GM23338 (cell line): ENCODE data around the gene PLAAT3. TPM values are rescaled to one million over a fixed set of nuclear protein-coding genes. Genes with fewer than 3 reads are reported as not detected.

Experiments used
- ATAC-seq: fragments of 200-7000 bp; cut with Tn5 transposase; 3 replicates; pipeline ENCODE4 v1.9.1; 2020
- DNase-seq: peaks from one replicate; pipeline ENCODE4 v3.0.0-alpha.2; 2015; ENCODE audit warnings: low spot score
- H2AFZ ChIP-seq: fragments of 200-600 bp; sonication (generic); 2 replicates; pipeline ENCODE4 v1.8.0; 2016; ENCODE audit warnings: antibody characterized with exemption, mild to moderate bottlenecking, moderate library complexity
- H3F3A ChIP-seq: fragments of 200-600 bp; sonication (generic); replicated peaks from 2 replicates; pipeline ENCODE4 v1.8.0; 2017; ENCODE audit warnings: antibody characterized with exemption, mixed run types, low read depth
- H3K27ac ChIP-seq: fragments of 200-600 bp; sonication (generic); 2 replicates; pipeline ENCODE4 v1.6.1; 2016; ENCODE audit warnings: low read depth
- H3K27me3 ChIP-seq: fragments of 200-600 bp; sonication (generic); 2 replicates; pipeline ENCODE4 v1.8.0; 2016; ENCODE audit warnings: mild to moderate bottlenecking, mixed run types, moderate library complexity; ENCODE audit not compliant: insufficient read depth
- H3K36me3 ChIP-seq: fragments of 200-600 bp; sonication (generic); 2 replicates; pipeline ENCODE4 v1.8.0; 2016; ENCODE audit warnings: mild to moderate bottlenecking; ENCODE audit not compliant: insufficient read depth
- H3K4me1 ChIP-seq: fragments of 200-600 bp; sonication (generic); 2 replicates; pipeline ENCODE4 v1.8.0; 2016; ENCODE audit warnings: mild to moderate bottlenecking, moderate library complexity; ENCODE audit not compliant: insufficient read depth
- H3K4me2 ChIP-seq: fragments of 200-600 bp; sonication (generic); 2 replicates; pipeline ENCODE4 v1.7.1; 2017; ENCODE audit warnings: mixed run types
- H3K4me3 ChIP-seq: fragments of 200-600 bp; sonication (generic); 2 replicates; pipeline ENCODE4 v1.6.1; 2016; ENCODE audit warnings: mixed run types
- H3K79me2 ChIP-seq: fragments of 200-600 bp; sonication (generic); replicated peaks from 2 replicates; pipeline ENCODE4 v1.8.0; 2017; ENCODE audit warnings: mild to moderate bottlenecking; ENCODE audit not compliant: insufficient read depth
- H3K9me2 ChIP-seq: fragments of 200-600 bp; sonication (generic); 2 replicates; pipeline ENCODE4 v1.8.0; 2017; ENCODE audit not compliant: insufficient read depth
- H4K20me1 ChIP-seq: fragments of 200-600 bp; sonication (generic); replicated peaks from 2 replicates; pipeline ENCODE4 v1.8.0; 2017; ENCODE audit warnings: mild to moderate bottlenecking; ENCODE audit not compliant: insufficient read depth
- H3K27ac Mint-ChIP-seq: 2 replicates; pipeline ENCODE4 v1.8.0; 2020; ENCODE audit warnings: inconsistent platforms, mild to moderate bottlenecking, moderate library complexity, mixed read lengths
- H3K27me3 Mint-ChIP-seq: 3 replicates; pipeline ENCODE4 v1.8.0; 2022; ENCODE audit warnings: low read depth, mild to moderate bottlenecking, moderate library complexity, mixed read lengths, inconsistent platforms; ENCODE audit not compliant: insufficient read depth, poor library complexity
- H3K36me3 Mint-ChIP-seq: 3 replicates; pipeline ENCODE4 v1.8.0; 2021; ENCODE audit warnings: low read depth, mild to moderate bottlenecking, inconsistent platforms, moderate library complexity, mixed read lengths
- H3K4me1 Mint-ChIP-seq: 3 replicates; pipeline ENCODE4 v1.8.0; 2020; ENCODE audit warnings: mild to moderate bottlenecking, inconsistent platforms, mixed read lengths
- H3K4me3 Mint-ChIP-seq: 3 replicates; pipeline ENCODE4 v1.8.0; 2021; ENCODE audit warnings: moderate library complexity, mild to moderate bottlenecking, inconsistent platforms, mixed read lengths
- H3K9me3 Mint-ChIP-seq: 3 replicates; pipeline ENCODE4 v1.8.0; 2020; ENCODE audit warnings: moderate library complexity, mild to moderate bottlenecking, inconsistent platforms, mixed read lengths
- CREB1 ChIP-seq: fragments of 250-450 bp; sonication (Bioruptor Pico); IDR thresholded peaks from 2 replicates; pipeline ENCODE4 v1.5.0; 2020; ENCODE audit warnings: low read depth, mild to moderate bottlenecking, moderate library complexity
- EZH2 ChIP-seq: fragments of 200-600 bp; sonication (generic); IDR thresholded peaks from one replicate; pipeline ENCODE4 v1.8.0; 2017; ENCODE audit warnings: antibody characterized with exemption, mild to moderate bottlenecking, low read depth; ENCODE audit not compliant: unreplicated experiment
- EZH2phosphoT487 ChIP-seq: fragments of 200-600 bp; sonication (generic); IDR thresholded peaks from one replicate; pipeline ENCODE4 v1.8.1; 2018; ENCODE audit warnings: antibody characterized with exemption; ENCODE audit not compliant: unreplicated experiment
- JUNB ChIP-seq: IDR thresholded peaks from one replicate; pipeline ENCODE4 v1.6.1; 2016; ENCODE audit warnings: antibody characterized with exemption; ENCODE audit not compliant: unreplicated experiment
- NANOG ChIP-seq: IDR thresholded peaks from 2 replicates; pipeline ENCODE4 v1.6.1; 2016; ENCODE audit warnings: antibody characterized with exemption, borderline replicate concordance
- POLR2AphosphoS5 ChIP-seq: IDR thresholded peaks from 2 replicates; pipeline ENCODE4 v1.6.1; 2016; ENCODE audit warnings: antibody characterized with exemption, low read depth
- STAT1 ChIP-seq: IDR thresholded peaks from one replicate; pipeline ENCODE4 v1.6.1; 2016; ENCODE audit warnings: antibody characterized with exemption; ENCODE audit not compliant: unreplicated experiment
- ZNF114 ChIP-seq: fragments of 250-450 bp; sonication (Bioruptor Pico); IDR thresholded peaks from 2 replicates; pipeline ENCODE4 v1.5.0; 2020; ENCODE audit warnings: mild to moderate bottlenecking, moderate library complexity
- polyA plus RNA-seq: library from polyadenylated mRNA; unstranded; fragments of >200 nt; fragmentation: Nextera tagmentation; extraction: Ambion mirVana; gene quantifications from 2 replicates; pipeline ENCODE4 v1.2.1, GENCODE V29; 2016
- total RNA-seq: library from RNA; depleted of rRNA; stranded (reverse); fragments of >200 nt; shearing (Covaris generic); gene quantifications from 2 replicates; pipeline ENCODE4 v1.2.3, GENCODE V29; 2014
- TF ChIP-seq, protein P1 (sequence below): IDR thresholded peaks from one replicate; pipeline ENCODE4 v1.6.1; 2018; ENCODE audit warnings: antibody characterized with exemption; ENCODE audit not compliant: unreplicated experiment
- TF ChIP-seq, protein P2 (sequence below), 2 experiments: fragments of 200-600 bp in 1 of 2; sonication (generic) in 1 of 2; conservative IDR thresholded peaks; 2 replicates each; pipeline versions ENCODE4 v1.5.1 to v1.6.1; 2016 to 2017; ENCODE audit warnings: antibody characterized with exemption in 2 of 2, low read depth in 2 of 2, mild to moderate bottlenecking in 2 of 2, moderate library complexity in 1 of 2
- TF ChIP-seq, protein P3 (sequence below): IDR thresholded peaks from 2 replicates; pipeline ENCODE4 v1.6.1; 2016; ENCODE audit warnings: antibody characterized with exemption

The PLAAT3 gene
- total and polyA plus RNA-seq, 2 experiments from 2014 or later = 61.1 to 262 TPM

DNA sequence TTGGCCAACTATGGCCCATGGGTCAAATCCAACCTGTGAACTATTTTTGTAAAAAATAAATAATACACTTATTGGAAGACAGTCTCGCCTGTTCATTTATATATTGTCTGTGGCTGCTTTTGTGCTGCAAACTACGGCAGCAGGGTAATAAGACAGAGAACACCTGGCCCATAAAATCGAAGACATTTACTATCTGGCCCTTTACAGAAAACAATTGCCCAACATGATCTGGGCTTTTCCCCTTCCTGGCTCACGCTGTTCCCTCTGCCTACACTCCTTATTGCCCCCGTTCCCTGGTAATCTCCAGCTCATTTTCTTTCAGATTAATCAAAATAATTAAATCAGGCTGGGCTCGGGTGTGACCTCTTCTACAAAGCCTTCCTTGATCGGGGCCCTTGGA, 56.7 kb downstream of the PLAAT3 start:
- H3K9me2 ChIP-seq = no peaks in the 10 kb centered on the region
- ATAC-seq = no peak
- H4K20me1 ChIP-seq = no peaks in the 10 kb centered on the region
- no peak overlapping the region for H3K4me2 ChIP-seq
- no peaks in the 10 kb centered on the region for H3K79me2 ChIP-seq
- H3F3A ChIP-seq = no peaks in the 10 kb centered on the region; the same call in 1 of the 2 replicates
- Mint-ChIP-seq H3K4me3 (no peak overlapping the region), H3K27me3 (peaks cover 10% of the 10 kb centered on the region), H3K36me3 (no peaks in the 10 kb centered on the region), H3K27ac (no peak overlapping the region), H3K4me1 (peaks cover 23% of the 10 kb centered on the region), H3K9me3 (no peaks in the 10 kb centered on the region)
- no peaks in the 10 kb centered on the region for H3K36me3 ChIP-seq
- H3K4me1 ChIP-seq = peaks cover 26% of the 10 kb centered on the region
- no peak for DNase-seq
- H2AFZ ChIP-seq = no peak overlapping the region
- no peak overlapping the region for H3K27ac ChIP-seq
- H3K4me3 ChIP-seq = no peak overlapping the region
- TF ChIP-seq, protein P1, sequence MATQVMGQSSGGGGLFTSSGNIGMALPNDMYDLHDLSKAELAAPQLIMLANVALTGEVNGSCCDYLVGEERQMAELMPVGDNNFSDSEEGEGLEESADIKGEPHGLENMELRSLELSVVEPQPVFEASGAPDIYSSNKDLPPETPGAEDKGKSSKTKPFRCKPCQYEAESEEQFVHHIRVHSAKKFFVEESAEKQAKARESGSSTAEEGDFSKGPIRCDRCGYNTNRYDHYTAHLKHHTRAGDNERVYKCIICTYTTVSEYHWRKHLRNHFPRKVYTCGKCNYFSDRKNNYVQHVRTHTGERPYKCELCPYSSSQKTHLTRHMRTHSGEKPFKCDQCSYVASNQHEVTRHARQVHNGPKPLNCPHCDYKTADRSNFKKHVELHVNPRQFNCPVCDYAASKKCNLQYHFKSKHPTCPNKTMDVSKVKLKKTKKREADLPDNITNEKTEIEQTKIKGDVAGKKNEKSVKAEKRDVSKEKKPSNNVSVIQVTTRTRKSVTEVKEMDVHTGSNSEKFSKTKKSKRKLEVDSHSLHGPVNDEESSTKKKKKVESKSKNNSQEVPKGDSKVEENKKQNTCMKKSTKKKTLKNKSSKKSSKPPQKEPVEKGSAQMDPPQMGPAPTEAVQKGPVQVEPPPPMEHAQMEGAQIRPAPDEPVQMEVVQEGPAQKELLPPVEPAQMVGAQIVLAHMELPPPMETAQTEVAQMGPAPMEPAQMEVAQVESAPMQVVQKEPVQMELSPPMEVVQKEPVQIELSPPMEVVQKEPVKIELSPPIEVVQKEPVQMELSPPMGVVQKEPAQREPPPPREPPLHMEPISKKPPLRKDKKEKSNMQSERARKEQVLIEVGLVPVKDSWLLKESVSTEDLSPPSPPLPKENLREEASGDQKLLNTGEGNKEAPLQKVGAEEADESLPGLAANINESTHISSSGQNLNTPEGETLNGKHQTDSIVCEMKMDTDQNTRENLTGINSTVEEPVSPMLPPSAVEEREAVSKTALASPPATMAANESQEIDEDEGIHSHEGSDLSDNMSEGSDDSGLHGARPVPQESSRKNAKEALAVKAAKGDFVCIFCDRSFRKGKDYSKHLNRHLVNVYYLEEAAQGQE = no peak
- no peak for TF ChIP-seq NANOG
- no peak for TF ChIP-seq EZH2phosphoT487
- TF ChIP-seq POLR2AphosphoS5 = no peak
- no peak for TF ChIP-seq JUNB
- TF ChIP-seq, protein P2, sequence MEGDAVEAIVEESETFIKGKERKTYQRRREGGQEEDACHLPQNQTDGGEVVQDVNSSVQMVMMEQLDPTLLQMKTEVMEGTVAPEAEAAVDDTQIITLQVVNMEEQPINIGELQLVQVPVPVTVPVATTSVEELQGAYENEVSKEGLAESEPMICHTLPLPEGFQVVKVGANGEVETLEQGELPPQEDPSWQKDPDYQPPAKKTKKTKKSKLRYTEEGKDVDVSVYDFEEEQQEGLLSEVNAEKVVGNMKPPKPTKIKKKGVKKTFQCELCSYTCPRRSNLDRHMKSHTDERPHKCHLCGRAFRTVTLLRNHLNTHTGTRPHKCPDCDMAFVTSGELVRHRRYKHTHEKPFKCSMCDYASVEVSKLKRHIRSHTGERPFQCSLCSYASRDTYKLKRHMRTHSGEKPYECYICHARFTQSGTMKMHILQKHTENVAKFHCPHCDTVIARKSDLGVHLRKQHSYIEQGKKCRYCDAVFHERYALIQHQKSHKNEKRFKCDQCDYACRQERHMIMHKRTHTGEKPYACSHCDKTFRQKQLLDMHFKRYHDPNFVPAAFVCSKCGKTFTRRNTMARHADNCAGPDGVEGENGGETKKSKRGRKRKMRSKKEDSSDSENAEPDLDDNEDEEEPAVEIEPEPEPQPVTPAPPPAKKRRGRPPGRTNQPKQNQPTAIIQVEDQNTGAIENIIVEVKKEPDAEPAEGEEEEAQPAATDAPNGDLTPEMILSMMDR (conservative IDR thresholded peaks at IDR 0.05; ENCODE audit: low read depth in 2 of 2) = no peak
- TF ChIP-seq EZH2 = no peak
- no peak for TF ChIP-seq ZNF114
- TF ChIP-seq, protein P3, sequence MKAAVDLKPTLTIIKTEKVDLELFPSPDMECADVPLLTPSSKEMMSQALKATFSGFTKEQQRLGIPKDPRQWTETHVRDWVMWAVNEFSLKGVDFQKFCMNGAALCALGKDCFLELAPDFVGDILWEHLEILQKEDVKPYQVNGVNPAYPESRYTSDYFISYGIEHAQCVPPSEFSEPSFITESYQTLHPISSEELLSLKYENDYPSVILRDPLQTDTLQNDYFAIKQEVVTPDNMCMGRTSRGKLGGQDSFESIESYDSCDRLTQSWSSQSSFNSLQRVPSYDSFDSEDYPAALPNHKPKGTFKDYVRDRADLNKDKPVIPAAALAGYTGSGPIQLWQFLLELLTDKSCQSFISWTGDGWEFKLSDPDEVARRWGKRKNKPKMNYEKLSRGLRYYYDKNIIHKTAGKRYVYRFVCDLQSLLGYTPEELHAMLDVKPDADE = no peak
- no peak for TF ChIP-seq CREB1
- TF ChIP-seq STAT1 = no peak
- no peaks in the 10 kb centered on the region for H3K27me3 ChIP-seq
